DND-41 (cell line): ENCODE results near the gene TAMM41.

Experiments
- ATAC-seq: fragments of 200-7000 bp; cut with Tn5 transposase; 3 replicates; pipeline ENCODE4 v1.9.1; 2021; ENCODE audit warnings: low read depth; ENCODE audit not compliant: insufficient read depth
- DNase-seq: peaks from one replicate; pipeline ENCODE4 v3.0.0-alpha.2; 2020
- H2AFZ ChIP-seq: 2 replicates; pipeline ENCODE4 v1.6.0; 2012; ENCODE audit warnings: low read depth, low read length
- H3K27ac ChIP-seq: 2 replicates; pipeline ENCODE4 v1.5.1; 2012; ENCODE audit warnings: low read length, inconsistent platforms
- H3K27me3 ChIP-seq: fragments of 200-600 bp; sonication (generic); 2 replicates; pipeline ENCODE4 v1.6.0; 2012; ENCODE audit warnings: low read length, mild to moderate bottlenecking, inconsistent platforms; ENCODE audit not compliant: insufficient read depth, poor library complexity
- H3K36me3 ChIP-seq: 2 replicates; pipeline ENCODE4 v1.5.1; 2012; ENCODE audit warnings: low read length, inconsistent platforms; ENCODE audit not compliant: insufficient read depth
- H3K4me1 ChIP-seq: 2 replicates; pipeline ENCODE4 v1.5.1; 2012; ENCODE audit warnings: mild to moderate bottlenecking, low read length; ENCODE audit not compliant: insufficient read depth
- H3K4me2 ChIP-seq: 2 replicates; pipeline ENCODE4 v1.6.0; 2012; ENCODE audit warnings: mild to moderate bottlenecking, moderate library complexity, low read length, inconsistent platforms; ENCODE audit not compliant: insufficient read depth
- H3K4me3 ChIP-seq, 2 experiments: fragments of 200-600 bp in 1 of 2; shearing (Covaris generic) in 1 of 2; 2 replicates each; pipeline ENCODE4 v1.5.1; 2012 to 2016; ENCODE audit warnings: inconsistent platforms in 2 of 2, low read length in 2 of 2, mild to moderate bottlenecking in 2 of 2, low read depth in 1 of 2, moderate library complexity in 1 of 2
- H3K79me2 ChIP-seq: 2 replicates; pipeline ENCODE4 v1.6.0; 2012; ENCODE audit warnings: low read length, inconsistent platforms; ENCODE audit not compliant: insufficient read depth
- H3K9ac ChIP-seq: 2 replicates; pipeline ENCODE4 v1.6.0; 2012; ENCODE audit warnings: low read depth, mild to moderate bottlenecking, inconsistent platforms, low read length, moderate library complexity
- H3K9me3 ChIP-seq: 2 replicates; pipeline ENCODE4 v1.5.1; 2012; ENCODE audit warnings: low read length, moderate library complexity, mild to moderate bottlenecking, inconsistent platforms; ENCODE audit not compliant: insufficient read depth, severe bottlenecking
- H4K20me1 ChIP-seq: 2 replicates; pipeline ENCODE4 v1.6.0; 2012; ENCODE audit warnings: low read length; ENCODE audit not compliant: insufficient read depth
- EZH2 ChIP-seq: IDR thresholded peaks from 3 replicates; pipeline ENCODE4 v1.6.1; 2012; ENCODE audit warnings: borderline replicate concordance, low read depth, mild to moderate bottlenecking, moderate library complexity, low read length, inconsistent platforms; ENCODE audit not compliant: severe bottlenecking
- TF ChIP-seq, protein P1 (sequence below): IDR thresholded peaks from 2 replicates; pipeline ENCODE4 v1.5.1; 2012; ENCODE audit warnings: borderline replicate concordance, low read length, moderate library complexity, mild to moderate bottlenecking; ENCODE audit not compliant: poor library complexity, severe bottlenecking; ENCODE audit errors: extremely low read depth

The TAMM41 gene

DNA sequence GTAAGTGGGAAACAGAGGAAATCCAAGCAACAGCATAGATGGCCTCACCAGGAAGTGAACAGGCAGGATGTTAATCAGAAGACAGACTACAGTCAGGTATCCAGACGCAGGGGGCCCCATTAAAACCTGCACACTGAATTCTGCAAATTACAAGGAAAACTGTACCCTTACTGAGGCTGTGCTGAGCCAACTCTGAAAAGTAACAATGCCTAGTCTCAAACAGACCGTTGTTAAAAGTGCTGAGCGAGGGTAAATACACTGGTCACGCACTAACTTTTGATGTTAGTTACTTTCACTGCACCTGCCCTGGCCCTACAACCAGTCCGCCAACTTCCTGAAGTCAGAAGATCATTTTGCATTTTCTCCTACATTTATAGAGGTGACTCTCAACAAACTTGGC lies 1.0 kb downstream of the TAMM41 start:
- TF ChIP-seq EZH2: no peak
- TF ChIP-seq, protein P1, sequence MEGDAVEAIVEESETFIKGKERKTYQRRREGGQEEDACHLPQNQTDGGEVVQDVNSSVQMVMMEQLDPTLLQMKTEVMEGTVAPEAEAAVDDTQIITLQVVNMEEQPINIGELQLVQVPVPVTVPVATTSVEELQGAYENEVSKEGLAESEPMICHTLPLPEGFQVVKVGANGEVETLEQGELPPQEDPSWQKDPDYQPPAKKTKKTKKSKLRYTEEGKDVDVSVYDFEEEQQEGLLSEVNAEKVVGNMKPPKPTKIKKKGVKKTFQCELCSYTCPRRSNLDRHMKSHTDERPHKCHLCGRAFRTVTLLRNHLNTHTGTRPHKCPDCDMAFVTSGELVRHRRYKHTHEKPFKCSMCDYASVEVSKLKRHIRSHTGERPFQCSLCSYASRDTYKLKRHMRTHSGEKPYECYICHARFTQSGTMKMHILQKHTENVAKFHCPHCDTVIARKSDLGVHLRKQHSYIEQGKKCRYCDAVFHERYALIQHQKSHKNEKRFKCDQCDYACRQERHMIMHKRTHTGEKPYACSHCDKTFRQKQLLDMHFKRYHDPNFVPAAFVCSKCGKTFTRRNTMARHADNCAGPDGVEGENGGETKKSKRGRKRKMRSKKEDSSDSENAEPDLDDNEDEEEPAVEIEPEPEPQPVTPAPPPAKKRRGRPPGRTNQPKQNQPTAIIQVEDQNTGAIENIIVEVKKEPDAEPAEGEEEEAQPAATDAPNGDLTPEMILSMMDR: no peak
- peak overlapping the region; percentile 70 for H3K9ac ChIP-seq
- peak; percentile 13 for DNase-seq
- no peaks in the 10 kb centered on the region for H3K27me3 ChIP-seq
- peaks cover 1% of the 10 kb centered on the region for H3K9me3 ChIP-seq
- peak overlapping the region; percentile 47 to 77; a peak in 3 of 4 replicates for H3K4me3 ChIP-seq
- peaks cover 25% of the 10 kb centered on the region for H3K79me2 ChIP-seq
- peak overlapping the region; percentile 80 for H3K27ac ChIP-seq
- ATAC-seq: no peak
- 0 out of 2 replicates have a peak, but pooled peaks cover 4% of the 10 kb centered on the region for H4K20me1 ChIP-seq
- H3K4me1 ChIP-seq: peaks cover 29% of the 10 kb centered on the region
- H3K36me3 ChIP-seq: peaks cover 44% of the 10 kb centered on the region
- H3K4me2 ChIP-seq: peak overlapping the region; percentile 64
- H2AFZ ChIP-seq: peak overlapping the region; percentile 81; the same call in 1 of the 2 replicates

GRCh38 chr3:11844891-11845290 lies 1.8 kb downstream of the TAMM41 start:
- Histone ChIP-seq H3K9me3 (peaks cover 9% of the 10 kb centered on the region), H3K4me1 (peaks cover 29% of the 10 kb centered on the region), H3K4me3 (peak overlapping the region in 1 of 2 experiments; percentile 77; a peak in 1 of 4 replicates), H3K27ac (no peak overlapping the region), H3K4me2 (peak overlapping the region; percentile 64), H3K9ac (peak overlapping the region; percentile 23; the same call in 1 of the 2 replicates), H3K79me2 (peaks cover 25% of the 10 kb centered on the region), H2AFZ (no peak overlapping the region), H3K36me3 (peaks cover 51% of the 10 kb centered on the region), H4K20me1 (0 out of 2 replicates have a peak, but pooled peaks cover 4% of the 10 kb centered on the region), H3K27me3 (no peaks in the 10 kb centered on the region)
- DNase-seq (no peak), ATAC-seq (no peak)
- TF ChIP-seq, protein P1: no peak
- TF ChIP-seq EZH2: no peak

GRCh38 chr3:11835028-11835639 lies 11.6 kb downstream of the TAMM41 start:
- TF ChIP-seq EZH2: no peak
- TF ChIP-seq, protein P1: peak; percentile 60
- no peak overlapping the region for H3K4me2 ChIP-seq
- H3K27me3 ChIP-seq: no peaks in the 10 kb centered on the region
- no peaks in the 10 kb centered on the region for H4K20me1 ChIP-seq
- no peak overlapping the region for H2AFZ ChIP-seq
- no peak overlapping the region for H3K27ac ChIP-seq
- H3K9me3 ChIP-seq: peaks cover 4% of the 10 kb centered on the region
- H3K79me2 ChIP-seq: no peaks in the 10 kb centered on the region
- no peaks in the 10 kb centered on the region for H3K4me1 ChIP-seq
- no peak overlapping the region for H3K4me3 ChIP-seq
- peaks cover 73% of the 10 kb centered on the region for H3K36me3 ChIP-seq
- DNase-seq (no peak), ATAC-seq (0 out of 3 replicates have a peak, but pooled peaks have one; percentile 31)
- H3K9ac ChIP-seq: no peak overlapping the region
